ENCODE data around the gene CACNA2D1.

- TF ChIP-seq CEBPB (IDR thresholded peaks at IDR 0.05) (no peak), ZBTB7A (IDR thresholded peaks at IDR 0.05; ENCODE audit: low read depth) (no peak), YY1 (IDR thresholded peaks at IDR 0.05; ENCODE audit: low read depth) (no peak), EP300 (IDR thresholded peaks at IDR 0.05; ENCODE audit: borderline replicate concordance) (no peak), TAF1 (IDR thresholded peaks at IDR 0.05; ENCODE audit: low read depth) (no peak), RAD21 (IDR thresholded peaks at IDR 0.05; ENCODE audit: low read depth) (no peak)
Measured at GRCh38 chr7:82142263-82142864, 301.2 kb downstream of the CACNA2D1 start.

All from Ishikawa (cell line).